Measurements from ENCODE around the gene SNX25. TPM values are rescaled to one million over a fixed set of nuclear protein-coding genes. Genes with fewer than 3 reads are reported as not detected.

Gene SNX25
- total and polyA plus RNA-seq, 10 of the 15 experiments (the other 5 are each of a cell fraction or from before 2014, with no cell fraction given) = 11.2 to 117 (median 62.8) TPM

GRCh38 chr4:185190306-185190856 is 19.0 kb upstream of the SNX25 start:
- WGBS (ENCODE audit: insufficient coverage, insufficient replicate concordance, low lambda C conversion rate, missing lambda C conversion rate) = 80% methylated on average over 6 of the region's 6 CpGs
- 0 out of 2 replicates have a peak overlapping the region, but pooled peaks have one; percentile 11 for H3K4me3 ChIP-seq
- ATAC-seq (no peak; the same call in 2 of the 3 replicates), DNase-seq (ENCODE audit: low read depth, low spot score) (no peak), FAIRE-seq (no peak)
- no peaks in the 10 kb centered on the region; the same call in 1 of the 2 replicates for H4K20me1 ChIP-seq (ENCODE audit: control insufficient read depth, insufficient read depth)
- H3K9me3 ChIP-seq (replicated peaks; ENCODE audit: control insufficient read depth, insufficient read depth, low read length) = no peaks in the 10 kb centered on the region
- intact Hi-C loops (cut with micrococcal nuclease; ENCODE audit: unreplicated experiment) = no loop called here
- BruUV-seq (replicated peaks) = TSS peak; percentile 84
- H3K27me3 ChIP-seq (replicated peaks in 1 of 2; ENCODE audit: control insufficient read depth in 2 of 2, insufficient read depth in 2 of 2, low read length in 1 of 2) = no peaks in the 10 kb centered on the region
- H3K36me3 ChIP-seq (ENCODE audit: control insufficient read depth in 2 of 2, insufficient read depth in 2 of 2, low read length in 1 of 2) = peaks cover 0 to 18% of the 10 kb centered on the region in 2 experiments; a peak in 1 of 4 replicates
- ChIA-PET POLR2A (no interaction called here), SMC1A (ENCODE audit: uncharacterized antibody, unreplicated experiment) (no interaction called here), CTCF (no interaction called here), RAD21 (ENCODE audit: unreplicated experiment) (no interaction called here)
- peak overlapping the region; percentile 47 for H3K4me2 ChIP-seq (ENCODE audit: control insufficient read depth, insufficient read depth)
- in situ Hi-C loops (cut with MboI) = no loop called here
- H3K27ac ChIP-seq (ENCODE audit: control insufficient read depth, insufficient read depth) = peak overlapping the region; percentile 14
- TF ChIP-seq DPF2 (IDR thresholded peaks at IDR 0.05) (no peak), IKZF2 (IDR thresholded peaks at IDR 0.05) (no peak), MLLT1 (IDR thresholded peaks at IDR 0.05) (no peak), PAX8 (IDR thresholded peaks at IDR 0.05) (no peak), ZNF622 (IDR thresholded peaks at IDR 0.05) (no peak), NR2F1 (conservative IDR thresholded peaks at IDR 0.05) (no peak), SKIL (IDR thresholded peaks at IDR 0.05; ENCODE audit: low read depth, poor library complexity, severe bottlenecking) (no peak), TBL1XR1 (IDR thresholded peaks at IDR 0.05; ENCODE audit: low read depth, low read length) (no peak), JUND (IDR thresholded peaks at IDR 0.05; ENCODE audit: low read depth, low read length) (no peak), USF1 (IDR thresholded peaks at IDR 0.05; ENCODE audit: borderline replicate concordance, extremely low read length, insufficient read depth, low read depth, low read length) (no peak), CEBPB (IDR thresholded peaks at IDR 0.05; ENCODE audit: borderline replicate concordance in 1 of 2, low read depth in 2 of 2, low read length in 2 of 2) (no peak), SMC3 (IDR thresholded peaks at IDR 0.05; ENCODE audit: borderline replicate concordance, low read length) (no peak), RAD51 (IDR thresholded peaks at IDR 0.05) (no peak)
- TF ChIP-seq, protein P1, sequence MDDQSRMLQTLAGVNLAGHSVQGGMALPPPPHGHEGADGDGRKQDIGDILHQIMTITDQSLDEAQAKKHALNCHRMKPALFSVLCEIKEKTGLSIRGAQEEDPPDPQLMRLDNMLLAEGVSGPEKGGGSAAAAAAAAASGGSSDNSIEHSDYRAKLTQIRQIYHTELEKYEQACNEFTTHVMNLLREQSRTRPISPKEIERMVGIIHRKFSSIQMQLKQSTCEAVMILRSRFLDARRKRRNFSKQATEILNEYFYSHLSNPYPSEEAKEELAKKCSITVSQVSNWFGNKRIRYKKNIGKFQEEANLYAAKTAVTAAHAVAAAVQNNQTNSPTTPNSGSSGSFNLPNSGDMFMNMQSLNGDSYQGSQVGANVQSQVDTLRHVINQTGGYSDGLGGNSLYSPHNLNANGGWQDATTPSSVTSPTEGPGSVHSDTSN (IDR thresholded peaks at IDR 0.05; ENCODE audit: insufficient replicate concordance, low read depth, low read length) = no peak
- TF ChIP-seq, protein P2, sequence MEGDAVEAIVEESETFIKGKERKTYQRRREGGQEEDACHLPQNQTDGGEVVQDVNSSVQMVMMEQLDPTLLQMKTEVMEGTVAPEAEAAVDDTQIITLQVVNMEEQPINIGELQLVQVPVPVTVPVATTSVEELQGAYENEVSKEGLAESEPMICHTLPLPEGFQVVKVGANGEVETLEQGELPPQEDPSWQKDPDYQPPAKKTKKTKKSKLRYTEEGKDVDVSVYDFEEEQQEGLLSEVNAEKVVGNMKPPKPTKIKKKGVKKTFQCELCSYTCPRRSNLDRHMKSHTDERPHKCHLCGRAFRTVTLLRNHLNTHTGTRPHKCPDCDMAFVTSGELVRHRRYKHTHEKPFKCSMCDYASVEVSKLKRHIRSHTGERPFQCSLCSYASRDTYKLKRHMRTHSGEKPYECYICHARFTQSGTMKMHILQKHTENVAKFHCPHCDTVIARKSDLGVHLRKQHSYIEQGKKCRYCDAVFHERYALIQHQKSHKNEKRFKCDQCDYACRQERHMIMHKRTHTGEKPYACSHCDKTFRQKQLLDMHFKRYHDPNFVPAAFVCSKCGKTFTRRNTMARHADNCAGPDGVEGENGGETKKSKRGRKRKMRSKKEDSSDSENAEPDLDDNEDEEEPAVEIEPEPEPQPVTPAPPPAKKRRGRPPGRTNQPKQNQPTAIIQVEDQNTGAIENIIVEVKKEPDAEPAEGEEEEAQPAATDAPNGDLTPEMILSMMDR (IDR thresholded peaks at IDR 0.05 in 2 of 3, conservative IDR thresholded peaks at IDR 0.05 in 1 of 3; ENCODE audit: control insufficient read depth in 2 of 3, extremely low read depth in 1 of 3, insufficient read depth in 1 of 3, low read depth in 3 of 3, low read length in 3 of 3) = no peak
- H3K9ac ChIP-seq (ENCODE audit: control insufficient read depth, insufficient read depth, low read length) = no peak overlapping the region
- peaks cover 53% of the 10 kb centered on the region for H3K79me2 ChIP-seq (ENCODE audit: control insufficient read depth, insufficient read depth, low read length)
- peaks cover 19% of the 10 kb centered on the region for H3K4me1 ChIP-seq (ENCODE audit: control insufficient read depth, insufficient read depth, low read length)
- no peak overlapping the region for H2AFZ ChIP-seq (ENCODE audit: control insufficient read depth, low read depth, low read length)
